HG02678 (cell line): ENCODE measurements around the gene RBFOX2.
"Not testable (repeated sequence)": the region's sequence is repeated elsewhere in the genome, so short reads cannot be mapped to it uniquely, and the experiment has no call there.

ENCODE experiments used
- ATAC-seq: cut with Tn5 transposase; IDR thresholded peaks from one replicate; pipeline ENCODE4 v1.9.1; 2021; ENCODE audit warnings: mild to moderate bottlenecking, moderate library complexity; ENCODE audit not compliant: unreplicated experiment

RBFOX2 gene

DNA sequence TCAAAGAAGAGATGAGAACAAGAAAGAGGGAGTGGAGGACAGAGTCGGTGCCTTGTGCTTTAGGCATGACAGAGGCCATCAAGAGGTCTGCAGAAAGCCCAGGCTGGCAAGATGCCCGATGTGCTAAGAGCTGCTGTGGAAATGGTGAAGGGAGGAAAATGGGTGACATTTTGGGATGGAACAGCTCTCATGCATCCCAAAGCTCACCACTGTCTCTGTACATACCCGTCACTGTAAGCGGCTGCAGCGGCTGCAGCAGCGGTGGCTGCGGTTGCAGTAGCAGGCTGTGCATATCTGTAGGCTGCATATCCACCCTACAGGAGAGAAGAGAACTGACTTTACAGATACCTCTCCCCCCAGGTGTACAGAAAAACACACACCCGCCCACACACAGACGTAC is 282.4 kb downstream of the RBFOX2 start:
- ATAC-seq: no peak

DNA sequence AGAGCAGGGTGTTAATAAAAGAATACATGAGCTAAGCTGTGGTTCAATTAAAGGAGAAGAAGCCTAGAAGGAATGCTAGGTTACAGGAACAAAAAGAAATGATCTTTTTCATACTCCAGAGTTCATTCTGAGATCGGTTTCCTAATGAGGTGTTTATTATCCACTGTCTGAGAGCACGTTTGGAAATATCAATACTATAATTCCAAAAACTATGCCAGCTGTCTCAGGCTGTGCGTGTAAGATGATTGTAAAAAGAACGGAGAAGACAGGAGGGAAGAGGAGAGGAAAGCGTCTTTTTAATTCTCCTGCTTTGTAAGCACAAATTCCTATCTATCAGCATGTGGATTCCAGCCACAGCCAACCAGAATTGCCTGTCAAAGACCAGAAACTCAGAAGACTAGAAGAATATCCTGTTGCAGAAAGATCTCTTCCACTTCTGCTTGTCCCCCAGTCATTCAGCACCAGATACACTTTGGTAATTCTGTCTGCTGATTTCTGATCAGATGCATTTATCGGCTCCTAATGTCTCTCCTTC is 285.2 kb downstream of the RBFOX2 start:
- ATAC-seq: no peak

DNA sequence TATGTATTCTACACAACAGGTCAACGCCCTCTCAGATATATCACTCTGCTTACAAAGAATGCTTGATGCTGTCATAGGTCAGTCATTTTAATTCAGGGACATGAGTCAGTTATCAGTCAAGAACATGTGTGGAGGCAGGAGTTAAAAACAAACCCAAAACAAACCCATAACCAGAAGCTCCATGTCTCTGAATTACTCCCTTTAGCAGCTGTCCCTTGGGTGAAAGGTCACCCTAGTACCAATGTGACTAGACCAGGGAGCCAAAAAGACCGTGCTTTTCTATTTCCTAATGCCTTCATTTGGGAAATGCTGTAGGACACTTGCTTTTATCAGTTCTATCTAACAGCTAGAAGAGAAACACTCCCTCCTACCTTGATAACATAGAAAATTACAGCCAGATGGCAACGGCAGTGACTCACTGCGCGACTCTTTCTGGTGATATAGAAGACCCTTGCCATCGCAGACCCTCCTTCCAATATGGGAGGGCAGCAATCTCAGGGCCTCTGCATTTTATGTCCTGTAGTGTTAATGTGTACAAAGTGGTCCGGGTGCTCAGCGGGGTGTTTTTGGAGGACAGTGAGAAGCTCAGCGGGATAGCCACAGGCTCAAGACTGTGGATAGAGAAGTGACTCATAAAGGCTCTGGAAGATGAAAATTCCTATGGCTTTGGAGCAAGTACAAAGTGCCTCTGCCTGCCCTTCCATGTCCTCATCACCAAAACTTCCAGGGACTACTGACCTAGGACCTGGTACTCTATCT is 286.1 kb downstream of the RBFOX2 start:
- ATAC-seq: no peak

DNA sequence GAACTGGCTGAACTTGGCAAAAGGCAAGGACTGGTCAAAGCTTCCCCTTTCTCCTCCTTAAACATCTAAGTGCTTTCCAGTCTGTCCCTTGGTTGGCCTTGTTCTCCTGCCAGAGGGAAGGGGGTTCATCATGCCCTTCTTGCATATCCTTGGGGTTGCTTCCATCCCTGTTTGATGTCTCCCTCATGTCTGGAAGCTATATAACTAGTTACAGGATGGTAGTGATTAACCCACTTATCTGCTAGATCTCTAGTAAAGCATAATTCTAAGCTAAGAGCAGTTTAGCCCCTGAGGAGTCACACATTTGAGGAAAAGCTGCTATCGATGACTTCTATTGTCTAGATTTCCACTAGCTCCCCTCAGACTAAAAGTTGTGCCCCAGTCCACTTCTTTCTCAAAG is 288.0 kb downstream of the RBFOX2 start:
- no peak for ATAC-seq

DNA sequence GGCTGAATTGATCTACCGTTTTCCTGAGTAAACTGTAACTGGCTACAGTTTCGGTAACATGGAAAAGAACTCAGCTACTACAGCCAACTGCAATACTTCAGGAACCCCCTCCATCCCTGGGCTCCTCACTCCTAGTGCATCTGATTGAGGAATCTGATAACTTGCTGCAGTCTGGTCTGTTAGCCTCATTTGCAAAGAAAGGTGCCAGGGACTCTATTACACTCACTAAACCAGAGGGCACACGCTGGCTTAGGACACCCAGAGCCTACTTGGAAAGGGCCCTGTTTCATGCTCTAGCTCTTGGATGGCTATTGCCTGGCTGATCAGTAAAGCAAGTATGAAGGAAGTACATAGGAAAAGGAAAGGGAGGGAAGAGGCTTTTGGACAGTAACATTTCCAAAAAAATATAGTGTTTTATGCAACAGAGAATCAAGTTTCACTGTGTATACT is 288.7 kb downstream of the RBFOX2 start:
- ATAC-seq: no peak

DNA sequence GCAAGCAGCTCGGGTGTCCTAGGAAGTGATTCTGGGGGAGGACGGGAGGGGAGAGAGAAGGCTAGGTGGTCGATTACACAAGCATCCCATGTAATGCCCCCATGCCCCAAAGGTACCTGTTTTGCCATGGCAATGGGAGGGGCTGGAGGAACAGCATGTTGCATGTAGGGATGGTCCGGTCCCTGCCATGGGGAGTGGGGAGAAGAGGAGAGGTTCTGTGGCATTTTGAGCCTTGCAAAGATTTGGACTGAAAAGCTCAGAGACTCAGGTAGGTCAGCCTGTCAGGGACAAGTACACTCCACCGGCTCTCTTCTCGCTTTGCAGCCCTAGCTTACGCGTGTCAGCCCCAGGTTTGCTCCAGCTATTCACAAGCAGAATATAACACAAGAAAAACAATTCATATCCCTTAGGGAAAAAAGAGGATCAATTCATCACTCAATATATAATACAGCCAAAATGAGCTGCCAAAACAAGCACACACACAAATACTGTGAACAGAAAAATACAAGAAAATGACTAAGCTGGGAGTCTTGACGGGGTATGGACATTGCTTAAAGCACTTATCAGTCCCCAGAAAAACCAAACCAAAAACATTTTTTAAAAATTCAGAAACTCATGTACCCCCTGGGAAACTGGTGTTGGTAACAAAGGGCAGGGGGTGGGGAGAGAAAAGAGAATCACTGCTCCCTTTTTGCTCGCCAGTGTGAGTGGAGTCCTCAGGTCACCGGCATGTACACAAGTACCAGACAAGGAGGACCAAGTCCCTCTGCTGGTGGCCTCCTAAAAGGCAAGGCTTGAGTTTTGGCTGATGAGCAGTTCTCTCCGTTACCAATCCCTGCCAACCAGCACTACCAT is 289.3 kb downstream of the RBFOX2 start:
- ATAC-seq: no peak

DNA sequence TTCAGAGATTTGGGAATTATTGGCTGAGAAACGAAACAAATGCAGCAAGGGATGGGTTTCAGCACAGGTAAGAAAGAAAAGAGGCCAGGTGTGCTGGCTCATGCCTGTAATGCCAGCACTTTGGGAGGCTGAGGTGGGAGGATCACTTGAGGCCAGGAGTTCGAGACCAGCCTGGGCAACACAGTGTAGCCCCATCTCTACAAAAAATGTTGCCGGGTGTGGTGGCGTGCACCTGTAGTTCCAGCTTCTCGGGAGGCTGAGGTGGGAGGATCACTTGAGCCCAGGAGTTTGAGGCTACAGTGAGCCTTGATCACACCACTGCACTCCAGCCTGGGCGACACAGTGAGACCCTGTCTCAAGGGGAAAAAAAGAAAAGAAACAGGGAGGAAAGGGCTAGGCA is 290.7 kb downstream of the RBFOX2 start:
- not testable (repeated sequence) for ATAC-seq

DNA sequence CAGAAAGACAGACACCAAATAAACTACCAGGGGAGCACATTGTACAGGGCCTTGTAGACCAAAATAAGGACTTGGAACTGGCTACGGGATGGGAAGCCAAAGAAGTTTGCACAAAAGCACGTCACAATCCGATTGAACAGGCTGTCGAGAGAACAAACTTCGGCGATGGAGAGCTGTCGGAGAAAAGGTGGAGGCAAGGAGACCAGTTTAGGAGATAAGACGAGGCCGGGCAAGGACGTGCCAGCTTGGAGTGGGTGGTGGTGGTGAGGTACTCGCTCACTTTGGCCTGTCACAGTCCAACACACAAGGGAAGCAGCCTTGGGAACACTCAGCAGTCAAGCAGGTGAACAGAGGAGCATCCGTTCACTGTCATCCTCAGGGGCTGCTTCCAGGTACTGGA is 291.9 kb downstream of the RBFOX2 start:
- ATAC-seq: no peak

DNA sequence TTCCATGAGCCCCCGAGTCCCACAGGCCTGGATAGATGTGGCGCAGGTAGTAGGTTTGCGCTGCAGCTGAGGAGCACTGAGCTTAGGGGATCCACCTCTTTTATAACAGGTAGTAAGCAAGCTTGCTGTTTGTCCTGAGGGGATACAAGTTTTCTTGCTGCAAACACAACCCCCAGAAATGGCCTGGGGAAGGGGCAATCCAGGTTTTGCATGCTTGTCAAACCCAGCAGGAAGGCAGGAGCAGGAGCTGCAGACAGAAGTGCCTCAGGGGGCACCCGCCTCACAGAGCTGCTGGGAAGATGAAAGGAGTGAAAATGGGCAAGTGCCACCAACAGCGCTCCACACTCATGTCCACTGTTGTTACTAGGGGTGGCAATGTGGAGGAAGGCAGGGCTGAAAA is 292.5 kb downstream of the RBFOX2 start:
- no peak for ATAC-seq

DNA sequence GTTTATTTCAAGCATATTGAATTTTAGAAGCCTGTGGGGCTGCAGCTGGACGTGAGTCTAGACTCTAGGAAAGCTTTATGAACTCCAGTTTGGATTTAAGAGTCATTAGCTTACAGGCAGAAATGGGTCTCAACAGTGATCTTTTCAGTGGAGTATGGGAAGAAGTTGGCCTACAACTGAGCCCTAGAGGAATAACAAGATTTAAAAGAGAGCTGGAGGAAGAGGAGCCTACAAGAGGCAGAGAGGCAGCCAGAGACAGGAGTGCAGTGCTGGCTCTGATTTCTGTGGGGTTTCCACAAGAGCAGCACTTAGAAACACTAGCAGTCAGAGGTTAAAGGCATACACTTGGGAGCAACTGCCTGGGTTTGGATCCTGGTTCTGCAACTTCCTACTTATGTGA is 293.1 kb downstream of the RBFOX2 start:
- ATAC-seq: no peak

DNA sequence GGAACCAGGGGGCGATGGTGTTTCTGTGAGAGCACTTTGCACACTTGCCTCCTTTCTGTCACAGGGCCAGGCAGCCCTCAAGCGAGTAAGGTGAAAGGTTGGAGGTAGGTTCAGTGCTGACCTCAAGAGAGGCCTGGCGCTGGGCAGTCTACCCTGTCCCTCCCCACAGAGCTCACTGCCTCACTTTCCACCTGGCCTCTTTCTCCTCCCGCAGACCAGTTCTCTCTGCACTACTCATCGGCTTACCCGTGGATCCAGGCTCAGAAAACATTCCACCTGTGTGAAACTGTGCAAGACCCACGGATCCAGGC is 294.2 kb downstream of the RBFOX2 start:
- no peak for ATAC-seq

DNA sequence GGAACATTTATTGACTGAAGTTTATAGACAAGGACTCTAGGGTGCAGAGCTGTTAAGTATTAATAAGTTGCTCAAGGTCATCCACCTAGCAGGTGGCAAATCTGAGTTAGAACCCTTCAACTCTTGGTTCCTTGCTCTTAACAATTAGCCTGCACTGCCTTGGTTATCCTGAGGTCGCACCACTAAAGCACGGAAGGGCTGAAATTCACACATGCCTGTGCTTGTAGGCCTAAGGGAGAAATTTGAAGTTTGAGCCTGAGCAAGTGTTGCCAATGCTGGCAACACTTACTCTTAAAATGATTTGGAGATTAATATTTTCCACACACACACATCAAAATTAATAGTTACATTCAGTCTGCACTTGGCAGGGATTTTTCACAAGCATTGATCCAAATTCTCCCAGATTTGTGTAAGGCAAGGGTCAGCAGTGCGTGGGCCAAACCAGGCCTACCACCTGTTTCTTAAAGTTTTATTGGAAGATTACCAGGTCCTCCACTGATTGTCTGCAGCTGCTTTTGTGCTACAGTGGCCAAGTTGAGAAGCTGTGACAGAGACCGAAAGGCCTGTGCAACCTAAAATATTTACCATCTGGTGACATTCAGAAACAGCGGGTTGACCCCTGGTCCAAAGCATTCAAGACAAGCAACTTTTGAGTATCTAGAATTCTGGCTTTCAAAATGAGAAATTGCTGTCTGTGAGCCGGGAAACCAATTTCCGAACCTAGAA is 294.7 kb downstream of the RBFOX2 start:
- ATAC-seq: no peak

DNA sequence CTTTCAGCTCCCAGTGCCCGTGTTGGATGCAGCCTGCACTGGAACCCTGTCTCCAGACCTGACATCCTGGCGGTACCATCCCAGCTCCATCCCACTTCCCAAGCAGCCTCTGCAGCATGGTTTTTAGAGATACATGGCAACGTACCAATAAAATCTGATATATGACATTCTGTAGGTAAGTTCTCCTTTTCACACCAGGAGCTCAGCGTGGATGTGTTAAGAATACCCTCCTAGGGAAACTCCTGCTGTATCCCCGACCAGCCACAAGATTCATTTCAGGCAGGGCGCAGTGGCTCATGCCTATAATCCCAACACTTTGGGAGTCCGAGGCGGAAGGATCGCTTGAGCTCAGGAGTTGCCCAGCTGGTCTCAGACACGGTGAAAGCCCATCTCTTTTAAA is 295.6 kb downstream of the RBFOX2 start:
- ATAC-seq: no peak

DNA sequence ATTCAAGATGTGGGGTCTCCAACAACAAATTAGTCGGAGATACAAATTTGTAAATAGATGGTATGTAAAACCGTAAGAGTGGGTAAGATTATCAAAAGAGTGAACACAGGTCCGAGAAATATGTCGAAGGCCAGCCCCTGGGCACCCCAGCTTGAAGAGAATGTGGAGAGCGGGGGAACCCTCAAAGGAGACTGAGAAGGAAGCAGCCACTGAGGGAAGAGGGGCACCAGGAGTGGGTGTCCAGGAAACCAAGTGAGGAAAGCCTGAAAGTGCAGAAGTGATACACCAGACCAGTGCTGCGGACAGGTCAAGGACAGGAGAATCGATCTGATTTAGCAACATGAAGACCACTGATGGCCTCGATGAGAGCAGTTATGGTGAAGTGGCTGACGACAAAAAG is 296.5 kb downstream of the RBFOX2 start:
- ATAC-seq: no peak

DNA sequence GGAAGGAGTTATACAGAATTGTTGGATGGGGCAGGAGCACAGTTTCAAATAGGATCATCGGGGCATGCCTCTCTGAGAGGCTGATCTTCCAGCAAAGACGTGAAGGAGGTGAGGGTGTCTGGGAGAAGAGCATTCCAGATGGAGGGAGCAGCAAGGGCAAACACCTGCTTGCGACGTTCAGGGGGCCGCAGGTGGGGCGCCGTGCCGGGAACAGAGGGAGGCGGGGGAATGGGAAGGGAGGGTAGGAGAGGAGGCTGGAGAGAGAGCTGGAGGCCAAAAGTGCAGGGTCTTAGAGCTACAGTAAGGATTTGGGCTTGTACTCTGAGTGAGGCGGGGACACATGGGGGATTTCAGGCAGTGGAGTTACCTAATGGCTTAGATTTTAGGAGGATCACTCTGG is 297.3 kb downstream of the RBFOX2 start:
- no peak for ATAC-seq

DNA sequence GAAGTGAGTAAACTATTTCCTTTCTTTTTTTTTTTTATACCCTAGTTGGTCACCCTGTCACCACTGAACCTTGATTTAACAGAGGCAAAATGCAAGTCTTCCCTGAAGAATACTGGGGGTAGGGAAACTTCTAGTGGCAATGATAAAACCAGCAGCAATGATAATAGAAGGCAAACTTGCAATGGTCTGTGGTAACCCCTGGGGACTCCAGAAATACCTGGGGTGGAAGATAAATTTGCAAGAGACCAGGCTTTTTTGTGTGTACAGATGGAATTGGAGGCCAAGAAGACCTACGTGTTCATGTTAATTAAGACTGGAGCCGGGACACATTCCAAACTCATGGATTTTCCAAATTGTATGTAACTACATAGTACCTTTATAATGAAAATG is 299.3 kb downstream of the RBFOX2 start:
- ATAC-seq: no peak

DNA sequence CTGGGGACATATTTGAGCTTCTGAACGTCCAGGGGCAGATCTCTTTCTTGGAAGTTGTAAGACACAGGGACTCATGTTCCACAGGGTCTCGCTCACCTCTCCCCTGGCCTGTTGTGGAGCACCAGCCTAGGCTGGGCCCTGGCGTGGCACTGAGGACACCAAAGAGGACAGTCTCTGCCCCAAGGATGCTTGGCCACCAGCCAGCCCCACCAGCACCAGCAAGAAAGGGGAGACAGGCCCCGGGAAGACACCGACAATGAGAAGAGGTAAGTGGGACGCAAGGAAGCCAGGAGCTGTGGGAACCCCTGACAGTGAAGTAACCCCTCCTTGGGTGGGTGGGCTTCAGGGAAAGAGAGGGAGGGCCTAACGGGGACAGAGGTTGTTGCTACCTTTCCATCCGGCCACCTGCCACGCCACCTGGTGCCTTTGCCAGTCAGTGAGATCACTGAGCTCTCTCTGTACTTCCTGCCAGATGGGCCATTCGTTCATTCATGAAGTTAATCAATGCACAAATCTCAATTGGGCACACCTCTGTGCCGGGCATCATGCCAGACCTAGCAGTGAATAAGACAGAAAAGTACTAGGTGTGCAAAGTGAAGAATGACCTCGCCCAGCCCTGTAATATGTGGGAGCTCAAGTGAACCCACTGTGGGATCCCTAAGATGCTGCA is 299.9 kb downstream of the RBFOX2 start:
- ATAC-seq: no peak

DNA sequence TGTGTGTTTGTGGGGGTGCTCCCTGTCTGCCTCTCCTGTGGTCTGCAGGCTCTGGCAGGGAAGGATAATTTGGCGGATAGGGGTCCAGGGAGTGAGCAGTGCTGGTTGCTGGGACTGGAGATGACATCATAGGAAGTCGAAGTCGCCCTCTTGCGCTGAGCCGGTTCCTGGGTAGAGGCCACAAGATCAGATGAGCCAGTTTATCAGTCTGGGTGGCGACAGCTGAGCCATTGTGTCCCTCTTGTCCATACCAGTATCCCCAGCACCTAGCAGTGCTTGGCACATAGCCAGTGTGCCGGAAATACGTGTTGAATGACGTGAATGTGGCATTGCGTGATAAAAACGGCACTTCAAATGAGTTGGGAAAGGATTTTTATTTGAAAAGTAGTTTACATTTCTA is 301.2 kb downstream of the RBFOX2 start:
- no peak for ATAC-seq

DNA sequence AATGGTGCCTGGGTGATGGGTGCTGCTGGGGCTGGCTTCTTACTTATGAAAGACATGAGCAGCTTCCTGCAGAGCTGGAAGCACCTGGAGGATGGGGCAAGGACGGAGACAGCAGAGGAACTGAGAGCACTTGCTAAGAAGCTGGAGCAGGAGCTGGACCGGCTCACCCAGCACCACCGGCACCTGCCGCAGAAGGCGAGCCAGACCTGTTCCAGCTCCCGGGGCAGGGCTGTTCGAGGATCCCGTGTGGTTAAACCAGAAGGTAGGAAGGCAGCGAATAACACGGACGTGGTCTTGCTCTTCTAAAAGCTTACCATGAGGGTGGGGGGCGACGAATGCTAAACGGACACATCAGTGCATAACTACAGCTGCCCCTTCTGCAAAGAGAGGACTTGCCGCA is 301.7 kb downstream of the RBFOX2 start:
- no peak for ATAC-seq

DNA sequence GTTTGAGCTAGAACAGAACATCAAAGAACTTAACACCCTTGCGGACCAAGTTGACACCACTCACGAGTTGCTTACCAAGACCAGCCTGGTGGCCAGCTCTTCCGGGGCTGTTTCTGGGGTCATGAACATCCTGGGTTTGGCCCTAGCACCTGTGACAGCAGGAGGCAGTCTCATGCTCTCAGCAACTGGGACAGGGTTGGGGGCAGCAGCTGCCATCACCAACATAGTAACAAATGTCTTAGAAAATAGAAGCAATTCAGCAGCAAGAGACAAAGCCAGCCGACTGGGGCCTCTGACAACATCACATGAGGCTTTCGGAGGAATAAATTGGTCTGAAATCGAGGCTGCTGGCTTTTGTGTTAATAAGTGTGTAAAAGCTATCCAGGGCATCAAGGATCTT is 302.2 kb downstream of the RBFOX2 start:
- ATAC-seq: no peak

DNA sequence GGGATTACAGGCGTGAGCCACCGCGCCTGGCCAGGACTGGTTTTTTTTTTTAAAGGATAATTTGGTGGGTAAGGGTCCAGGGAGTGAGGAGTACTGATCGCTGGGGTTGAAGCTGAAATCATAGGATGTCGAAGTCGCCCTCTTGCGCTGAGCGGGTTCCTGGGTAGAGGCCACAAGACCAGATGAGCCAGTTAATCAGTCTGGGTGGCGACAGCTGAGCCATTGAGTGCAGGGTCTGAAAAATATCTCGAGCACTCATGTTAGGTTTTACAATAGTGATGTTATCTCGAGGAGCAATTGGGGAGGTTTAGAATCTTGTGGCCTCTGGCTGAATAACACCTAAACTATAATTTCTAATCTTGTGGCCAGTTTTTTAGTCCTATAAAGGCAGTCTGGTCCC is 303.1 kb downstream of the RBFOX2 start:
- ATAC-seq: no peak
